NCI-H345 (cell line): ENCODE results near the gene MRGPRD.

Source experiments
- DNase-seq: peaks from one replicate; lab custom pipeline; 2025; lab: John Stamatoyannopoulos, UW

MRGPRD gene

GRCh38 chr11:68930991-68931855 is 49.6 kb downstream of the MRGPRD start:
- no peak for DNase-seq
